ENCODE measurements around the gene ZNF554. TPM values are rescaled to one million over a fixed set of nuclear protein-coding genes. Genes with fewer than 3 reads are reported as not detected.

Gene ZNF554
- 1 to 10 TPM in 3 of 4 donors, under 1 TPM in 1; 0.70 to 5.1 (median 4.0) TPM for total RNA-seq

- TF ChIP-seq CTCF (IDR thresholded peaks at IDR 0.05) (peak; percentile 94 to 99 (median 97)), POLR2A (IDR thresholded peaks at IDR 0.05) (peak in 2 of 4 donors; percentile 29 to 41)
- no peaks in the 10 kb centered on the region for H3K27me3 ChIP-seq
- H3K9me3 ChIP-seq, result no peaks in the 10 kb centered on the region
- intact Hi-C loops (cut with DNase I), result no loop called here
- DNase-seq, result peak; percentile 77
- H3K27ac ChIP-seq, result peak within 1 kb of the TSS; percentile 53 to 85 (median 74)
- peak within 1 kb of the TSS; percentile 75 to 99 (median 96) for H3K4me3 ChIP-seq
- 1 to 2% methylated on average over 13 to 19 of the region's 64 CpGs for WGBS, 2 donors
- peaks cover 0 to 20% (median under 1%) of the 10 kb centered on the region in 3 donors for H3K36me3 ChIP-seq
- peaks cover 0 to 18% (median 4%) of the 10 kb centered on the region in 3 donors for H3K4me1 ChIP-seq
Observed at GRCh38 chr19:2819540-2820111, at the start of gene ZNF554. TSS of gene ZNF554 (plus strand) at chr19:2819868. CDS start at chr19:2820072, 204 bp downstream.

DNA sequence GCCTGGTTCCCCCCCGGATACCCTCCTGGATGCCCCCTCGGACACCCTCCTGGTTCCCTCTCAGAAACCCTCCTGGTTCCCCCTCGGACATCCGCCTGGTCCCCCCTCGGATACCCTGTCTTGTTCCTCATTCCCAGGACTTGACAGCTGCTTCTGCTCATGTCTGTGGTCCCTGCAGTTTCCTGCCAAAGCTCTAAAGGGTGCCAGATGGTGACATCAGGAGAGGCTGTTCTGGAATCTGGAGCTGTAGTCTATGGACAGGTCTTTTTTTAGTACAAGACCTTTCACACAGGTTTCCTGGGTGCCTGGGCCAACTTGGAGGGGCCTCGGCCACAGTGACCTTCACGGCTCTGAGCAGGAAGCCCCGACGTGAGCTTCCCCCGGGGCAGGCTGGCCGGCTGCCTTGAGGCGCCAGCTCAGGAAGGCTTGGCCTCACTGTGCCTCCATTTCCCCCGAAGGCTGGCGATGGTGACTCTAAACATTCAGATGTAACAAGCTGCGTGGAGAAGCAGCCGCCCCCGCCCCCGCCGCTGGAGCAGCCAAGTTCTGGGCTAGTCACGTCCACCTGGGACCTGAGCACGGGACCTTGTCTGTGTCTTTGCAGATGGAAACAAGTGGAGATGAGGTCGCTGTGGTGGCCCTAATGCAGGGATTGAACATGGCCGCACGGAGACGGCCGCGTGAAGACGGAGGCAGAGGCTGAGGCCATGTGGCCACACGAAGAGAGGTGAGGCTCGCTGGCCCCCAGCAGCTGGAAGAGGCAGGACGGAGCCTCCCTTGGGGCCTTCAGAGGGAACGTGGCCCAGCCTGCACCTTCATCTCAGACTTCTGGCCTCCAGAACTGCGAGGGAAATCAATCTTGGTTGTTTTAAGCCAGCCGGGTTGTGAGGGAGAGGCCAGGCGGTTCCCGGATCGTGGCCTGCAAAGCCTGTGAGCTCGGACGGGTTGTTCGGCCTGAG is 49.3 kb upstream of the ZNF554 start:
- TF ChIP-seq CTCF (IDR thresholded peaks at IDR 0.05) (no peak), POLR2A (IDR thresholded peaks at IDR 0.05) (no peak)
- Histone ChIP-seq H3K9me3 (no peaks in the 10 kb centered on the region), H3K4me3 (no peak overlapping the region), H3K4me1 (peaks cover 0 to 55% (median 16%) of the 10 kb centered on the region in 3 donors), H3K36me3 (peaks cover 11 to 62% (median 26%) of the 10 kb centered on the region in 3 donors), H3K27me3 (no peaks in the 10 kb centered on the region), H3K27ac (peak overlapping the region; percentile 13 to 77 (median 50))
- WGBS, 2 donors, result 70 to 87% methylated on average over 3 to 19 of the region's 40 CpGs
- intact Hi-C loops (cut with DNase I), result no loop called here
- DNase-seq, result no peak

GRCh38 chr19:2771786-2772674 is 47.6 kb upstream of the ZNF554 start:
- Histone ChIP-seq H3K9me3 (no peaks in the 10 kb centered on the region), H3K27ac (peak overlapping the region in 2 of 4 donors; percentile 25 to 49), H3K4me3 (no peak overlapping the region), H3K4me1 (peaks cover 0 to 68% (median 16%) of the 10 kb centered on the region in 3 donors), H3K27me3 (no peaks in the 10 kb centered on the region), H3K36me3 (peaks cover 6 to 49% (median 12%) of the 10 kb centered on the region in 3 donors)
- intact Hi-C loops (cut with DNase I), result no loop called here
- 74 to 82% methylated on average over 11 to 19 of the region's 29 CpGs for WGBS, 2 donors
- TF ChIP-seq CTCF (IDR thresholded peaks at IDR 0.05) (no peak), POLR2A (IDR thresholded peaks at IDR 0.05) (no peak)
- DNase-seq, result no peak

- H3K9me3 ChIP-seq, result no peaks in the 10 kb centered on the region
- no peaks in the 10 kb centered on the region for H3K27me3 ChIP-seq
- no peak overlapping the region for H3K4me3 ChIP-seq
- H3K36me3 ChIP-seq, result peaks cover 0 to 48% (median 0%) of the 10 kb centered on the region in 3 donors
- 67 to 73% methylated on average over 11 to 28 of the region's 32 CpGs for WGBS, 2 donors
- intact Hi-C loops (cut with DNase I), result no loop called here
- H3K4me1 ChIP-seq, result peaks cover 0 to 69% (median 14%) of the 10 kb centered on the region in 3 donors
- H3K27ac ChIP-seq, result no peak overlapping the region
- TF ChIP-seq POLR2A (IDR thresholded peaks at IDR 0.05), result no peak
- no peak for TF ChIP-seq CTCF (IDR thresholded peaks at IDR 0.05)
- no peak for DNase-seq
Observed at GRCh38 chr19:2774083-2774679, 45.5 kb upstream of the ZNF554 start.

Data from esophagus squamous epithelium (tissue), 5 donors.